HEK293 (cell line): ENCODE measurements around the gene PSAT1.

Source experiments
- GFI1B ChIP-seq: fragments of 450-650 bp; formaldehyde crosslinking; IDR thresholded peaks from 2 replicates; pipeline ENCODE4 v1.5.1; 2016; ENCODE audit warnings: missing biosample characterization, missing genetic modification characterization
- GLIS2 ChIP-seq: fragments of 450-650 bp; formaldehyde crosslinking; IDR thresholded peaks from 2 replicates; pipeline ENCODE4 v1.5.1; 2016; ENCODE audit warnings: missing biosample characterization, missing genetic modification characterization
- KLF9 ChIP-seq: fragments of 450-650 bp; formaldehyde crosslinking; IDR thresholded peaks from 2 replicates; pipeline ENCODE4 v1.5.1; 2016; ENCODE audit warnings: missing biosample characterization, missing genetic modification characterization, low read depth
- MYNN ChIP-seq: fragments of 450-650 bp; formaldehyde crosslinking; IDR thresholded peaks from 2 replicates; pipeline ENCODE4 v1.5.1; 2016; ENCODE audit warnings: missing biosample characterization, missing genetic modification characterization, borderline replicate concordance
- REPIN1 ChIP-seq: fragments of 450-650 bp; formaldehyde crosslinking; IDR thresholded peaks from 2 replicates; pipeline ENCODE4 v1.5.1; 2017; ENCODE audit warnings: missing biosample characterization, missing genetic modification characterization, low read depth
- ZBTB1 ChIP-seq: fragments of 450-650 bp; formaldehyde crosslinking; IDR thresholded peaks from 2 replicates; pipeline ENCODE4 v1.5.1; 2016; ENCODE audit warnings: missing biosample characterization, missing genetic modification characterization
- ZBTB17 ChIP-seq: fragments of 450-650 bp; formaldehyde crosslinking; IDR thresholded peaks from 2 replicates; pipeline ENCODE4 v1.5.1; 2016; ENCODE audit warnings: missing biosample characterization, missing genetic modification characterization
- ZBTB8A ChIP-seq: fragments of 450-650 bp; formaldehyde crosslinking; IDR thresholded peaks from 2 replicates; pipeline ENCODE4 v1.5.1; 2016; ENCODE audit warnings: missing biosample characterization, missing genetic modification characterization
- ZNF114 ChIP-seq: fragments of 450-650 bp; formaldehyde crosslinking; IDR thresholded peaks from 2 replicates; pipeline ENCODE4 v1.5.0; 2017; ENCODE audit warnings: missing biosample characterization, missing genetic modification characterization
- ZNF211 ChIP-seq: fragments of 450-650 bp; formaldehyde crosslinking; IDR thresholded peaks from 2 replicates; pipeline ENCODE4 v1.5.1; 2016; ENCODE audit warnings: low read depth, missing biosample characterization, missing genetic modification characterization
- ZNF214 ChIP-seq: fragments of 450-650 bp; formaldehyde crosslinking; IDR thresholded peaks from 2 replicates; pipeline ENCODE4 v1.5.1; 2017; ENCODE audit warnings: missing biosample characterization, mild to moderate bottlenecking, missing genetic modification characterization, borderline replicate concordance
- ZNF239 ChIP-seq: fragments of 450-650 bp; formaldehyde crosslinking; IDR thresholded peaks from 2 replicates; pipeline ENCODE4 v1.5.1; 2016; ENCODE audit warnings: missing biosample characterization, missing genetic modification characterization
- ZNF311 ChIP-seq: fragments of 450-650 bp; formaldehyde crosslinking; IDR thresholded peaks from 2 replicates; pipeline ENCODE4 v1.5.1; 2017; ENCODE audit warnings: missing biosample characterization, missing genetic modification characterization, borderline replicate concordance
- ZNF324 ChIP-seq: fragments of 450-650 bp; formaldehyde crosslinking; IDR thresholded peaks from 2 replicates; pipeline ENCODE4 v1.5.1; 2016; ENCODE audit warnings: missing biosample characterization, missing genetic modification characterization
- ZNF335 ChIP-seq: fragments of 450-650 bp; formaldehyde crosslinking; conservative IDR thresholded peaks from 2 replicates; pipeline ENCODE4 v1.5.1; 2016; ENCODE audit warnings: missing biosample characterization, missing genetic modification characterization
- ZNF341 ChIP-seq: fragments of 450-650 bp; formaldehyde crosslinking; IDR thresholded peaks from 2 replicates; pipeline ENCODE4; 2016; ENCODE audit warnings: low read depth, missing biosample characterization, missing genetic modification characterization
- ZNF433 ChIP-seq: fragments of 450-650 bp; formaldehyde crosslinking; IDR thresholded peaks from 2 replicates; pipeline ENCODE4 v1.5.1; 2016; ENCODE audit warnings: missing biosample characterization, missing genetic modification characterization, low read depth
- ZNF48 ChIP-seq: fragments of 450-650 bp; formaldehyde crosslinking; IDR thresholded peaks from 2 replicates; pipeline ENCODE4 v1.5.1; 2016; ENCODE audit warnings: missing biosample characterization, missing genetic modification characterization
- ZNF501 ChIP-seq: fragments of 450-650 bp; formaldehyde crosslinking; IDR thresholded peaks from 2 replicates; pipeline ENCODE4 v1.5.1; 2016; ENCODE audit warnings: missing biosample characterization, missing genetic modification characterization
- ZNF530 ChIP-seq: fragments of 450-650 bp; formaldehyde crosslinking; IDR thresholded peaks from 2 replicates; pipeline ENCODE4 v1.5.1; 2016; ENCODE audit warnings: low read depth, missing biosample characterization, missing genetic modification characterization
- ZNF658 ChIP-seq: fragments of 450-650 bp; formaldehyde crosslinking; IDR thresholded peaks from 2 replicates; pipeline ENCODE4; 2016; ENCODE audit warnings: missing biosample characterization, missing genetic modification characterization
- ZSCAN30 ChIP-seq: fragments of 450-650 bp; IDR thresholded peaks from 2 replicates; pipeline ENCODE4 v1.5.1; 2018; ENCODE audit warnings: missing biosample characterization, mild to moderate bottlenecking, missing genetic modification characterization, moderate library complexity
- TF ChIP-seq, protein P1 (sequence below): fragments of 450-650 bp; formaldehyde crosslinking; IDR thresholded peaks from 2 replicates; pipeline ENCODE4 v1.5.1; 2016; ENCODE audit warnings: missing biosample characterization, missing genetic modification characterization
- TF ChIP-seq, protein P2 (sequence below): fragments of 450-650 bp; formaldehyde crosslinking; IDR thresholded peaks from 2 replicates; pipeline ENCODE4 v1.5.1; 2016; ENCODE audit warnings: missing biosample characterization, missing genetic modification characterization
- TF ChIP-seq, protein P3 (sequence below): fragments of 450-650 bp; formaldehyde crosslinking; IDR thresholded peaks from 2 replicates; pipeline ENCODE4 v1.5.1; 2016; ENCODE audit warnings: missing biosample characterization, missing genetic modification characterization
- TF ChIP-seq, protein P4 (sequence below): fragments of 450-650 bp; formaldehyde crosslinking; IDR thresholded peaks from 2 replicates; pipeline ENCODE4 v1.5.1; 2016; ENCODE audit warnings: missing biosample characterization, missing genetic modification characterization
- TF ChIP-seq, protein P5 (sequence below): fragments of 450-650 bp; formaldehyde crosslinking; IDR thresholded peaks from 2 replicates; pipeline ENCODE4 v1.5.1; 2017; ENCODE audit warnings: missing biosample characterization, mild to moderate bottlenecking, missing genetic modification characterization, moderate library complexity
- TF ChIP-seq, protein P6 (sequence below): fragments of 450-650 bp; formaldehyde crosslinking; IDR thresholded peaks from 2 replicates; pipeline ENCODE4 v1.5.1; 2016; ENCODE audit warnings: missing biosample characterization, missing genetic modification characterization, borderline replicate concordance

The PSAT1 gene

DNA sequence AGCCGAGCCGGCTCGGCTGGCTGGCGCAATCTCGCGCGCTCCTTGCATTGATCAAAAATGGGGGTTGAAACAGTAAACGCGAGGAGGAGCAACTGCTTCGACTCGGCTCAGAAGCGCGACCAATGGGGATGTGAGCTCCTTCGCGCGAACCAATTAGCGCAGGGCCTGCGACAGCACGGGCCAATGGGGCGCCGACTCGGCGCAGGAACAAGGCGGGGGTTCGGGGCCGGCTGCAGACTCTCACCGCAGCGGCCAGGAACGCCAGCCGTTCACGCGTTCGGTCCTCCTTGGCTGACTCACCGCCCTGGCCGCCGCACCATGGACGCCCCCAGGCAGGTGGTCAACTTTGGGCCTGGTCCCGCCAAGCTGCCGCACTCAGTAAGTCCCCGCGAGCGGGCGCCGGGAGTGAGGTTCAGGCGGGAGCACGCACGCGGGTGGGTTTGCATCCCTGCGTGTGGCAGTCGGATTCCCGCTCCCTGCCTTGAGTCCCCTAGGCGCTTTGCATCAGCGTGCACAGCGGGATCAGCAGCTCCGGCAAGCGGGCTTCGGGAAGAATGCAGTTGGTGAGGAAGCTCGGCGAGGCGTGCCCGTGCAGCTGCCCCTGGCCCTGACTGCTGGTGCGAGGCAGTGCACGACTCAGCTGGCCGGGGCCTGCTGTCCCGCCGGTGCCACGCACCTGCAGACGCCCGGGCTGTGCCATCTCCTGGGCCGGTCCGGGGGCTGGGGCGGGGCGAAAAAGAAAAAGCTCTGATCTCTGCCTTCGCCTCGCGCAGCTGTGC lies at the start of gene PSAT1 (continued):
- TF ChIP-seq, protein P1, sequence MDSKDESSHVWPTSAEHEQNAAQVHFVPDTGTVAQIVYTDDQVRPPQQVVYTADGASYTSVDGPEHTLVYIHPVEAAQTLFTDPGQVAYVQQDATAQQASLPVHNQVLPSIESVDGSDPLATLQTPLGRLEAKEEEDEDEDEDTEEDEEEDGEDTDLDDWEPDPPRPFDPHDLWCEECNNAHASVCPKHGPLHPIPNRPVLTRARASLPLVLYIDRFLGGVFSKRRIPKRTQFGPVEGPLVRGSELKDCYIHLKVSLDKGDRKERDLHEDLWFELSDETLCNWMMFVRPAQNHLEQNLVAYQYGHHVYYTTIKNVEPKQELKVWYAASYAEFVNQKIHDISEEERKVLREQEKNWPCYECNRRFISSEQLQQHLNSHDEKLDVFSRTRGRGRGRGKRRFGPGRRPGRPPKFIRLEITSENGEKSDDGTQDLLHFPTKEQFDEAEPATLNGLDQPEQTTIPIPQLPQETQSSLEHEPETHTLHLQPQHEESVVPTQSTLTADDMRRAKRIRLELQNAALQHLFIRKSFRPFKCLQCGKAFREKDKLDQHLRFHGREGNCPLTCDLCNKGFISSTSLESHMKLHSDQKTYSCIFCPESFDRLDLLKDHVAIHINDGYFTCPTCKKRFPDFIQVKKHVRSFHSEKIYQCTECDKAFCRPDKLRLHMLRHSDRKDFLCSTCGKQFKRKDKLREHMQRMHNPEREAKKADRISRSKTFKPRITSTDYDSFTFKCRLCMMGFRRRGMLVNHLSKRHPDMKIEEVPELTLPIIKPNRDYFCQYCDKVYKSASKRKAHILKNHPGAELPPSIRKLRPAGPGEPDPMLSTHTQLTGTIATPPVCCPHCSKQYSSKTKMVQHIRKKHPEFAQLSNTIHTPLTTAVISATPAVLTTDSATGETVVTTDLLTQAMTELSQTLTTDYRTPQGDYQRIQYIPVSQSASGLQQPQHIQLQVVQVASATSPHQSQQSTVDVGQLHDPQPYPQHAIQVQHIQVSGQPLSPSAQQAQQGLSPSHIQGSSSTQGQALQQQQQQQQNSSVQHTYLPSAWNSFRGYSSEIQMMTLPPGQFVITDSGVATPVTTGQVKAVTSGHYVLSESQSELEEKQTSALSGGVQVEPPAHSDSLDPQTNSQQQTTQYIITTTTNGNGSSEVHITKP (tag by site-specific recombination): peak; percentile 49
- TF ChIP-seq ZBTB8A (tag by site-specific recombination): peak; percentile 11; the same call in 1 of the 2 replicates
- peak; percentile 8; the same call in 1 of the 2 replicates for TF ChIP-seq ZSCAN30
- TF ChIP-seq REPIN1 (tag by site-specific recombination): no peak
- peak; percentile 81 for TF ChIP-seq ZNF341 (tag by site-specific recombination)
- TF ChIP-seq ZNF239 (tag by site-specific recombination): no peak
- no peak for TF ChIP-seq ZNF324
- no peak for TF ChIP-seq ZNF114 (tag by site-specific recombination)
- TF ChIP-seq GLIS2 (tag by site-specific recombination): peak; percentile 89
- TF ChIP-seq GFI1B (tag by site-specific recombination): 0 out of 2 replicates have a peak, but pooled peaks have one; percentile 9
- TF ChIP-seq ZNF501: peak; percentile 84
- no peak for TF ChIP-seq ZNF433 (tag by site-specific recombination)
- peak; percentile 51; the same call in 1 of the 2 replicates for TF ChIP-seq KLF9 (tag by site-specific recombination)
- TF ChIP-seq, protein P2, sequence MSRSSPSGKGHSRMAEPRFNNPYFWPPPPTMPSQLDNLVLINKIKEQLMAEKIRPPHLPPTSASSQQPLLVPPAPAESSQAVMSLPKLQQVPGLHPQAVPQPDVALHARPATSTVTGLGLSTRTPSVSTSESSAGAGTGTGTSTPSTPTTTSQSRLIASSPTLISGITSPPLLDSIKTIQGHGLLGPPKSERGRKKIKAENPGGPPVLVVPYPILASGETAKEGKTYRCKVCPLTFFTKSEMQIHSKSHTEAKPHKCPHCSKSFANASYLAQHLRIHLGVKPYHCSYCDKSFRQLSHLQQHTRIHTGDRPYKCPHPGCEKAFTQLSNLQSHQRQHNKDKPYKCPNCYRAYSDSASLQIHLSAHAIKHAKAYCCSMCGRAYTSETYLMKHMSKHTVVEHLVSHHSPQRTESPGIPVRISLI (tag by site-specific recombination): no peak
- no peak for TF ChIP-seq ZBTB1 (tag by site-specific recombination)
- peak; percentile 88 for TF ChIP-seq ZBTB17 (tag by site-specific recombination)
- no peak for TF ChIP-seq ZNF214 (tag by site-specific recombination)
- TF ChIP-seq MYNN (tag by site-specific recombination): no peak
- TF ChIP-seq, protein P3, sequence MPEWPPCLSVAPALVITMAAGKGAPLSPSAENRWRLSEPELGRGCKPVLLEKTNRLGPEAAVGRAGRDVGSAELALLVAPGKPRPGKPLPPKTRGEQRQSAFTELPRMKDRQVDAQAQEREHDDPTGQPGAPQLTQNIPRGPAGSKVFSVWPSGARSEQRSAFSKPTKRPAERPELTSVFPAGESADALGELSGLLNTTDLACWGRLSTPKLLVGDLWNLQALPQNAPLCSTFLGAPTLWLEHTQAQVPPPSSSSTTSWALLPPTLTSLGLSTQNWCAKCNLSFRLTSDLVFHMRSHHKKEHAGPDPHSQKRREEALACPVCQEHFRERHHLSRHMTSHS (tag by site-specific recombination): no peak
- TF ChIP-seq, protein P4, sequence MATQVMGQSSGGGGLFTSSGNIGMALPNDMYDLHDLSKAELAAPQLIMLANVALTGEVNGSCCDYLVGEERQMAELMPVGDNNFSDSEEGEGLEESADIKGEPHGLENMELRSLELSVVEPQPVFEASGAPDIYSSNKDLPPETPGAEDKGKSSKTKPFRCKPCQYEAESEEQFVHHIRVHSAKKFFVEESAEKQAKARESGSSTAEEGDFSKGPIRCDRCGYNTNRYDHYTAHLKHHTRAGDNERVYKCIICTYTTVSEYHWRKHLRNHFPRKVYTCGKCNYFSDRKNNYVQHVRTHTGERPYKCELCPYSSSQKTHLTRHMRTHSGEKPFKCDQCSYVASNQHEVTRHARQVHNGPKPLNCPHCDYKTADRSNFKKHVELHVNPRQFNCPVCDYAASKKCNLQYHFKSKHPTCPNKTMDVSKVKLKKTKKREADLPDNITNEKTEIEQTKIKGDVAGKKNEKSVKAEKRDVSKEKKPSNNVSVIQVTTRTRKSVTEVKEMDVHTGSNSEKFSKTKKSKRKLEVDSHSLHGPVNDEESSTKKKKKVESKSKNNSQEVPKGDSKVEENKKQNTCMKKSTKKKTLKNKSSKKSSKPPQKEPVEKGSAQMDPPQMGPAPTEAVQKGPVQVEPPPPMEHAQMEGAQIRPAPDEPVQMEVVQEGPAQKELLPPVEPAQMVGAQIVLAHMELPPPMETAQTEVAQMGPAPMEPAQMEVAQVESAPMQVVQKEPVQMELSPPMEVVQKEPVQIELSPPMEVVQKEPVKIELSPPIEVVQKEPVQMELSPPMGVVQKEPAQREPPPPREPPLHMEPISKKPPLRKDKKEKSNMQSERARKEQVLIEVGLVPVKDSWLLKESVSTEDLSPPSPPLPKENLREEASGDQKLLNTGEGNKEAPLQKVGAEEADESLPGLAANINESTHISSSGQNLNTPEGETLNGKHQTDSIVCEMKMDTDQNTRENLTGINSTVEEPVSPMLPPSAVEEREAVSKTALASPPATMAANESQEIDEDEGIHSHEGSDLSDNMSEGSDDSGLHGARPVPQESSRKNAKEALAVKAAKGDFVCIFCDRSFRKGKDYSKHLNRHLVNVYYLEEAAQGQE (tag by site-specific recombination): 0 out of 2 replicates have a peak, but pooled peaks have one; percentile 44
- TF ChIP-seq ZNF311: no peak
- TF ChIP-seq, protein P5, sequence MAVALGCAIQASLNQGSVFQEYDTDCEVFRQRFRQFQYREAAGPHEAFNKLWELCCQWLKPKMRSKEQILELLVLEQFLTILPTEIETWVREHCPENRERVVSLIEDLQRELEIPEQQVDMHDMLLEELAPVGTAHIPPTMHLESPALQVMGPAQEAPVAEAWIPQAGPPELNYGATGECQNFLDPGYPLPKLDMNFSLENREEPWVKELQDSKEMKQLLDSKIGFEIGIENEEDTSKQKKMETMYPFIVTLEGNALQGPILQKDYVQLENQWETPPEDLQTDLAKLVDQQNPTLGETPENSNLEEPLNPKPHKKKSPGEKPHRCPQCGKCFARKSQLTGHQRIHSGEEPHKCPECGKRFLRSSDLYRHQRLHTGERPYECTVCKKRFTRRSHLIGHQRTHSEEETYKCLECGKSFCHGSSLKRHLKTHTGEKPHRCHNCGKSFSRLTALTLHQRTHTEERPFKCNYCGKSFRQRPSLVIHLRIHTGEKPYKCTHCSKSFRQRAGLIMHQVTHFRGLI (tag by site-specific recombination): no peak
- TF ChIP-seq ZNF211: no peak
- TF ChIP-seq, protein P6, sequence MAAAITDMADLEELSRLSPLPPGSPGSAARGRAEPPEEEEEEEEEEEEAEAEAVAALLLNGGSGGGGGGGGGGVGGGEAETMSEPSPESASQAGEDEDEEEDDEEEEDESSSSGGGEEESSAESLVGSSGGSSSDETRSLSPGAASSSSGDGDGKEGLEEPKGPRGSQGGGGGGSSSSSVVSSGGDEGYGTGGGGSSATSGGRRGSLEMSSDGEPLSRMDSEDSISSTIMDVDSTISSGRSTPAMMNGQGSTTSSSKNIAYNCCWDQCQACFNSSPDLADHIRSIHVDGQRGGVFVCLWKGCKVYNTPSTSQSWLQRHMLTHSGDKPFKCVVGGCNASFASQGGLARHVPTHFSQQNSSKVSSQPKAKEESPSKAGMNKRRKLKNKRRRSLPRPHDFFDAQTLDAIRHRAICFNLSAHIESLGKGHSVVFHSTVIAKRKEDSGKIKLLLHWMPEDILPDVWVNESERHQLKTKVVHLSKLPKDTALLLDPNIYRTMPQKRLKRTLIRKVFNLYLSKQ (tag by site-specific recombination): no peak
- TF ChIP-seq ZNF335: peak; percentile 73
- no peak for TF ChIP-seq ZNF48 (tag by site-specific recombination)
- no peak for TF ChIP-seq ZNF658 (tag by site-specific recombination)
- no peak for TF ChIP-seq ZNF530 (tag by site-specific recombination)
